Measurements from ENCODE around the gene ANTXR1. TPM values are rescaled to one million over a fixed set of nuclear protein-coding genes. Genes with fewer than 3 reads are reported as not detected.

ANTXR1 gene
- total RNA-seq, 1 donor from 2014 or later: 54.3 TPM

GRCh38 chr2:69074918-69075317, 61.9 kb downstream of the ANTXR1 start:
- H3K27ac ChIP-seq: no peak overlapping the region
- no peaks in the 10 kb centered on the region for H3K9me3 ChIP-seq
- H3K36me3 ChIP-seq: peaks cover 11% of the 10 kb centered on the region
- no peaks in the 10 kb centered on the region for H3K27me3 ChIP-seq (ENCODE audit: low read depth)
- no peak for ATAC-seq
- TF ChIP-seq CTCF (IDR thresholded peaks at IDR 0.05): no peak
- no peaks in the 10 kb centered on the region for H3K4me1 ChIP-seq
- intact Hi-C loops (cut with DNase I): no loop called here
- DNase-seq: no peak
- no peak overlapping the region for H3K4me3 ChIP-seq

GRCh38 chr2:69075486-69075885, 62.5 kb downstream of the ANTXR1 start:
- no peak for TF ChIP-seq CTCF (IDR thresholded peaks at IDR 0.05)
- ATAC-seq: no peak
- Histone ChIP-seq H3K36me3 (peaks cover 11% of the 10 kb centered on the region), H3K9me3 (no peaks in the 10 kb centered on the region), H3K27me3 (ENCODE audit: low read depth) (no peaks in the 10 kb centered on the region), H3K4me3 (no peak overlapping the region), H3K4me1 (no peaks in the 10 kb centered on the region), H3K27ac (no peak overlapping the region)
- DNase-seq: no peak
- intact Hi-C loops (cut with DNase I): no loop called here

GRCh38 chr2:69076601-69077000, 63.6 kb downstream of the ANTXR1 start:
- no peak for TF ChIP-seq CTCF (IDR thresholded peaks at IDR 0.05)
- Histone ChIP-seq H3K27ac (no peak overlapping the region), H3K9me3 (no peaks in the 10 kb centered on the region), H3K4me1 (peaks cover 7% of the 10 kb centered on the region), H3K27me3 (ENCODE audit: low read depth) (no peaks in the 10 kb centered on the region), H3K4me3 (no peak overlapping the region), H3K36me3 (peaks cover 11% of the 10 kb centered on the region)
- intact Hi-C loops (cut with DNase I): no loop called here
- ATAC-seq (no peak), DNase-seq (no peak)

GRCh38 chr2:69077252-69077950, 64.4 kb downstream of the ANTXR1 start:
- peaks cover 15% of the 10 kb centered on the region for H3K4me1 ChIP-seq
- no peaks in the 10 kb centered on the region for H3K27me3 ChIP-seq (ENCODE audit: low read depth)
- DNase-seq (no peak), ATAC-seq (no peak)
- no peak overlapping the region for H3K4me3 ChIP-seq
- no peak for TF ChIP-seq CTCF (IDR thresholded peaks at IDR 0.05)
- peaks cover 11% of the 10 kb centered on the region for H3K36me3 ChIP-seq
- H3K27ac ChIP-seq: no peak overlapping the region
- no peaks in the 10 kb centered on the region for H3K9me3 ChIP-seq
- intact Hi-C loops (cut with DNase I): no loop called here

GRCh38 chr2:69080071-69080470, 67.1 kb downstream of the ANTXR1 start:
- Histone ChIP-seq H3K27me3 (ENCODE audit: low read depth) (no peaks in the 10 kb centered on the region), H3K4me3 (no peak overlapping the region), H3K4me1 (peaks cover 34% of the 10 kb centered on the region), H3K27ac (no peak overlapping the region), H3K36me3 (peaks cover 11% of the 10 kb centered on the region), H3K9me3 (no peaks in the 10 kb centered on the region)
- ATAC-seq (no peak), DNase-seq (no peak)
- intact Hi-C loops (cut with DNase I): no loop called here
- TF ChIP-seq CTCF (IDR thresholded peaks at IDR 0.05): no peak

Data from lower lobe of right lung (tissue), 2 donors.